HEK293 (cell line): Measurements from ENCODE around the gene NRTN.

Experiments
- BCL6B ChIP-seq: fragments of 450-650 bp; formaldehyde crosslinking; IDR thresholded peaks from 2 replicates; pipeline ENCODE4 v1.5.1; 2017; ENCODE audit warnings: missing biosample characterization, missing genetic modification characterization
- CTCF ChIP-seq: fragments of 450-650 bp; formaldehyde crosslinking; IDR thresholded peaks from 2 replicates; pipeline ENCODE4 v1.5.1; 2016; ENCODE audit warnings: missing biosample characterization, missing genetic modification characterization
- GLI4 ChIP-seq: fragments of 450-650 bp; formaldehyde crosslinking; IDR thresholded peaks from 2 replicates; pipeline ENCODE4 v1.5.1; 2016; ENCODE audit warnings: missing biosample characterization, missing genetic modification characterization
- REST ChIP-seq: fragments of 450-650 bp; formaldehyde crosslinking; IDR thresholded peaks from 2 replicates; pipeline ENCODE4 v1.5.1; 2016; ENCODE audit warnings: missing biosample characterization, missing genetic modification characterization
- SP7 ChIP-seq: fragments of 450-650 bp; formaldehyde crosslinking; IDR thresholded peaks from 2 replicates; pipeline ENCODE4 v1.5.1; 2016; ENCODE audit warnings: missing biosample characterization, missing genetic modification characterization
- ZBTB17 ChIP-seq: fragments of 450-650 bp; formaldehyde crosslinking; IDR thresholded peaks from 2 replicates; pipeline ENCODE4 v1.5.1; 2016; ENCODE audit warnings: missing biosample characterization, missing genetic modification characterization
- ZEB2 ChIP-seq: fragments of 450-650 bp; formaldehyde crosslinking; IDR thresholded peaks from 2 replicates; pipeline ENCODE4 v1.5.1; 2016; ENCODE audit warnings: missing biosample characterization, missing genetic modification characterization
- ZNF221 ChIP-seq: fragments of 450-650 bp; formaldehyde crosslinking; IDR thresholded peaks from 2 replicates; pipeline ENCODE4 v1.5.1; 2017; ENCODE audit warnings: missing biosample characterization, missing genetic modification characterization, borderline replicate concordance
- ZNF362 ChIP-seq: fragments of 450-650 bp; formaldehyde crosslinking; IDR thresholded peaks from 2 replicates; pipeline ENCODE4 v1.5.1; 2016; ENCODE audit warnings: missing biosample characterization, missing genetic modification characterization
- ZNF510 ChIP-seq: fragments of 450-650 bp; formaldehyde crosslinking; IDR thresholded peaks from 2 replicates; pipeline ENCODE4 v1.5.1; 2018; ENCODE audit warnings: mild to moderate bottlenecking, missing genetic modification characterization, missing biosample characterization; ENCODE audit not compliant: insufficient replicate concordance
- ZNF660 ChIP-seq: fragments of 450-650 bp; IDR thresholded peaks from 2 replicates; pipeline ENCODE4 v1.5.1; 2018; ENCODE audit warnings: missing biosample characterization, mild to moderate bottlenecking, missing genetic modification characterization
- ZNF76 ChIP-seq: fragments of 450-650 bp; formaldehyde crosslinking; IDR thresholded peaks from 2 replicates; pipeline ENCODE4; 2016; ENCODE audit warnings: low read depth, missing biosample characterization, missing genetic modification characterization, borderline replicate concordance
- ZSCAN18 ChIP-seq: fragments of 450-650 bp; formaldehyde crosslinking; IDR thresholded peaks from 2 replicates; pipeline ENCODE4 v1.5.1; 2016; ENCODE audit warnings: missing biosample characterization, missing genetic modification characterization

- no peak for TF ChIP-seq SP7 (tag by site-specific recombination)
- TF ChIP-seq CTCF (tag by site-specific recombination), result no peak
- TF ChIP-seq ZNF660 (tag by site-specific recombination), result no peak
- TF ChIP-seq ZSCAN18 (tag by site-specific recombination), result no peak
- TF ChIP-seq ZNF221 (tag by site-specific recombination), result no peak
- no peak for TF ChIP-seq GLI4 (tag by site-specific recombination)
- TF ChIP-seq ZBTB17 (tag by site-specific recombination), result no peak
- no peak for TF ChIP-seq ZNF510 (tag by site-specific recombination)
- TF ChIP-seq ZNF76 (tag by site-specific recombination), result no peak
- TF ChIP-seq BCL6B (tag by site-specific recombination), result no peak
- no peak for TF ChIP-seq ZNF362 (tag by site-specific recombination)
- no peak for TF ChIP-seq ZEB2 (tag by site-specific recombination)
- no peak for TF ChIP-seq REST (tag by site-specific recombination)
Measured at GRCh38 chr19:5877427-5877826, 72.6 kb downstream of the NRTN start.
